HEK293 (cell line): ENCODE data around the gene OPHN1.

Source experiments
- CTCF ChIA-PET: fragments of 350-600 bp; formaldehyde crosslinking; extraction: SDS; loops from one replicate; lab custom pipeline; 2021; ENCODE audit warnings: antibody characterized with exemption; lab: Yijun Ruan, JAX
- POLR2A ChIA-PET: fragments of 300-600 bp; formaldehyde crosslinking; extraction: SDS; loops from one replicate; lab custom pipeline; 2020; ENCODE audit warnings: antibody characterized with exemption, inconsistent platforms; lab: Yijun Ruan, JAX
- H3K27ac ChIP-seq: fragments of 200-500 bp; sonication (Bioruptor generic); 2 replicates; pipeline ENCODE4 v1.5.1; 2014; ENCODE audit warnings: low read depth, low read length, control low read depth, inconsistent platforms; ENCODE audit errors: extremely low read depth
- H3K36me3 ChIP-seq, 2 experiments: fragments of 200-500 bp in 1 of 2; sonication (Bioruptor generic) in 1 of 2; 1 replicate in 1 of 2; 2 replicates in 1 of 2; pipeline ENCODE4 v1.5.1; 2014 to 2017; ENCODE audit warnings: inconsistent platforms in 2 of 2, low read length in 2 of 2; ENCODE audit not compliant: control insufficient read depth in 2 of 2, insufficient read depth in 1 of 2
- H3K4me1 ChIP-seq: fragments of 200-500 bp; sonication (Bioruptor generic); 2 replicates; pipeline ENCODE4 v1.5.1; 2014; ENCODE audit warnings: mild to moderate bottlenecking, low read length, inconsistent platforms; ENCODE audit not compliant: control insufficient read depth, insufficient read depth
- H3K4me3 ChIP-seq: 2 replicates; pipeline ENCODE4 v1.5.1; 2011; ENCODE audit warnings: low read depth, mild to moderate bottlenecking, control low read depth, low read length, moderate library complexity
- H3K9me3 ChIP-seq: fragments of 200-500 bp; sonication (Bioruptor generic); 2 replicates; pipeline ENCODE4 v1.5.1; 2014; ENCODE audit warnings: low read depth, low read length, inconsistent platforms; ENCODE audit not compliant: control insufficient read depth, insufficient read depth
- HIC1 ChIP-seq: fragments of 450-650 bp; formaldehyde crosslinking; IDR thresholded peaks from 2 replicates; pipeline ENCODE4 v1.5.1; 2016; ENCODE audit warnings: missing biosample characterization, missing genetic modification characterization
- KLF17 ChIP-seq: fragments of 450-650 bp; formaldehyde crosslinking; IDR thresholded peaks from 2 replicates; pipeline ENCODE4 v1.5.1; 2016; ENCODE audit warnings: missing biosample characterization, missing genetic modification characterization
- OSR2 ChIP-seq: fragments of 450-650 bp; formaldehyde crosslinking; IDR thresholded peaks from 2 replicates; pipeline ENCODE4 v1.5.1; 2016; ENCODE audit warnings: missing biosample characterization, missing genetic modification characterization
- PATZ1 ChIP-seq: fragments of 450-650 bp; formaldehyde crosslinking; IDR thresholded peaks from 2 replicates; pipeline ENCODE4 v1.5.1; 2016; ENCODE audit warnings: missing biosample characterization, missing genetic modification characterization
- SCRT2 ChIP-seq: fragments of 450-650 bp; formaldehyde crosslinking; IDR thresholded peaks from 2 replicates; pipeline ENCODE4 v1.5.1; 2016; ENCODE audit warnings: missing biosample characterization, missing genetic modification characterization
- SP7 ChIP-seq: fragments of 450-650 bp; formaldehyde crosslinking; IDR thresholded peaks from 2 replicates; pipeline ENCODE4 v1.5.1; 2016; ENCODE audit warnings: missing biosample characterization, missing genetic modification characterization
- WT1 ChIP-seq: fragments of 450-650 bp; formaldehyde crosslinking; IDR thresholded peaks from 2 replicates; pipeline ENCODE4 v1.5.1; 2016; ENCODE audit warnings: missing biosample characterization, missing genetic modification characterization
- ZNF223 ChIP-seq: fragments of 450-650 bp; formaldehyde crosslinking; IDR thresholded peaks from 2 replicates; pipeline ENCODE4 v1.5.1; 2016; ENCODE audit warnings: missing biosample characterization, missing genetic modification characterization
- ZNF302 ChIP-seq: fragments of 450-650 bp; formaldehyde crosslinking; IDR thresholded peaks from 2 replicates; pipeline ENCODE4 v1.5.1; 2016; ENCODE audit warnings: missing biosample characterization, missing genetic modification characterization, low read depth
- ZNF394 ChIP-seq: fragments of 450-650 bp; formaldehyde crosslinking; IDR thresholded peaks from 2 replicates; pipeline ENCODE4 v1.5.1; 2016; ENCODE audit warnings: missing biosample characterization, missing genetic modification characterization, mild to moderate bottlenecking, moderate library complexity, borderline replicate concordance
- ZNF629 ChIP-seq: fragments of 450-650 bp; formaldehyde crosslinking; IDR thresholded peaks from 2 replicates; pipeline ENCODE4 v1.5.1; 2017; ENCODE audit warnings: missing biosample characterization, missing genetic modification characterization
- TF ChIP-seq, protein P1 (sequence below): fragments of 450-650 bp; formaldehyde crosslinking; IDR thresholded peaks from 2 replicates; pipeline ENCODE4 v1.5.1; 2016; ENCODE audit warnings: missing biosample characterization, missing genetic modification characterization
- TF ChIP-seq, protein P2 (sequence below): fragments of 450-650 bp; formaldehyde crosslinking; IDR thresholded peaks from 2 replicates; pipeline ENCODE4 v1.5.1; 2016; ENCODE audit warnings: missing biosample characterization, missing genetic modification characterization

The OPHN1 gene

DNA sequence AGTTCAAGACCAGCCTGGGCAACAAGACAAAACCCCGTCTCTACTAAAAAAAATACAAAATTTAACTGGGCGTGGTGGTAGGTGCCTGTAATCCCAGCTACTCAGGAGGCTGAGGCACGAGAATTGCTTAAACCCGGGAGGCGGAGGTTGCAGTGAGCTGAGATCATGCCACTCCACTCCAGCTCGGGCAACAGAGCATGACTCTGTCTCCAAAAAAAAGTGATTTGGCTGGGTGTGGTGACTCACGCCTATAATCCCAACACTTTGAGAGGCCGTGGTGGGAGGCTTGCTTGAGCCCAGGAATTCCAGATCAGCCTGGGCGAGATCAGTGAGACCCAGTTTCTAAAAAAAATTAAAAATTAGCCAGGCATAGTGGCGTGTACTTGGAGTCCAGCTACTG lies 4.1 kb downstream of the OPHN1 start (continued):
- TF ChIP-seq HIC1 (tag by site-specific recombination) (peak; percentile 70; the same call in 1 of the 2 replicates), ZNF223 (tag by site-specific recombination) (no peak), OSR2 (tag by site-specific recombination) (peak; percentile 82), SP7 (tag by site-specific recombination) (peak; percentile 43; the same call in 1 of the 2 replicates), ZNF394 (tag by site-specific recombination) (peak; percentile 47; the same call in 1 of the 2 replicates), PATZ1 (tag by site-specific recombination) (0 out of 2 replicates have a peak, but pooled peaks have one; percentile 38), ZNF629 (tag by site-specific recombination) (peak; percentile 64)
- TF ChIP-seq, protein P1, sequence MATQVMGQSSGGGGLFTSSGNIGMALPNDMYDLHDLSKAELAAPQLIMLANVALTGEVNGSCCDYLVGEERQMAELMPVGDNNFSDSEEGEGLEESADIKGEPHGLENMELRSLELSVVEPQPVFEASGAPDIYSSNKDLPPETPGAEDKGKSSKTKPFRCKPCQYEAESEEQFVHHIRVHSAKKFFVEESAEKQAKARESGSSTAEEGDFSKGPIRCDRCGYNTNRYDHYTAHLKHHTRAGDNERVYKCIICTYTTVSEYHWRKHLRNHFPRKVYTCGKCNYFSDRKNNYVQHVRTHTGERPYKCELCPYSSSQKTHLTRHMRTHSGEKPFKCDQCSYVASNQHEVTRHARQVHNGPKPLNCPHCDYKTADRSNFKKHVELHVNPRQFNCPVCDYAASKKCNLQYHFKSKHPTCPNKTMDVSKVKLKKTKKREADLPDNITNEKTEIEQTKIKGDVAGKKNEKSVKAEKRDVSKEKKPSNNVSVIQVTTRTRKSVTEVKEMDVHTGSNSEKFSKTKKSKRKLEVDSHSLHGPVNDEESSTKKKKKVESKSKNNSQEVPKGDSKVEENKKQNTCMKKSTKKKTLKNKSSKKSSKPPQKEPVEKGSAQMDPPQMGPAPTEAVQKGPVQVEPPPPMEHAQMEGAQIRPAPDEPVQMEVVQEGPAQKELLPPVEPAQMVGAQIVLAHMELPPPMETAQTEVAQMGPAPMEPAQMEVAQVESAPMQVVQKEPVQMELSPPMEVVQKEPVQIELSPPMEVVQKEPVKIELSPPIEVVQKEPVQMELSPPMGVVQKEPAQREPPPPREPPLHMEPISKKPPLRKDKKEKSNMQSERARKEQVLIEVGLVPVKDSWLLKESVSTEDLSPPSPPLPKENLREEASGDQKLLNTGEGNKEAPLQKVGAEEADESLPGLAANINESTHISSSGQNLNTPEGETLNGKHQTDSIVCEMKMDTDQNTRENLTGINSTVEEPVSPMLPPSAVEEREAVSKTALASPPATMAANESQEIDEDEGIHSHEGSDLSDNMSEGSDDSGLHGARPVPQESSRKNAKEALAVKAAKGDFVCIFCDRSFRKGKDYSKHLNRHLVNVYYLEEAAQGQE: no peak

DNA sequence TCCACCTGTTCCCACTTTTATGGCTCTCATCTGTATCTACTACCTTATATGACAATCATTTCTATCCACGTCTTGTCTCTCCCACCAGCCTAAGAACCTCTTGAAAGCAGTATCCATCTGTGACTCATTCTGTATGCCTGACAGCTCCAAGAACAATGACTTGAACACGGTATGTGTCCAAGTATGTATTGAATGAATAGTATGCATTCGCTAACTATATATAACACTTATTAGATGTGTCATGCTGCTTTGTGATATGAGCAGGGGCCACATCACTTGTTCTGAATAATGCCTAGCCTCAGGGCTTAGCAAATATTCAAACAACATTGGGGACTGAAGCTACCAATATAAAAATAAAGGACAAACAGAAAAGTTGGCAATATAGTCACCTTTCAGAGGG lies 4.9 kb downstream of the OPHN1 start:
- POLR2A ChIA-PET: interaction anchor here (0.6 to 1.0 kb wide), 2 partner anchors 11 to 53 kb away, joined by 3 read pairs; no protein-coding TSS in a partner anchor
- no peak overlapping the region for H3K4me3 ChIP-seq
- peaks cover 2 to 3% of the 10 kb centered on the region in 2 experiments; a peak in 2 of 3 replicates for H3K36me3 ChIP-seq
- no peak overlapping the region for H3K27ac ChIP-seq
- no peaks in the 10 kb centered on the region for H3K9me3 ChIP-seq
- peaks cover 6% of the 10 kb centered on the region for H3K4me1 ChIP-seq
- TF ChIP-seq, protein P2, sequence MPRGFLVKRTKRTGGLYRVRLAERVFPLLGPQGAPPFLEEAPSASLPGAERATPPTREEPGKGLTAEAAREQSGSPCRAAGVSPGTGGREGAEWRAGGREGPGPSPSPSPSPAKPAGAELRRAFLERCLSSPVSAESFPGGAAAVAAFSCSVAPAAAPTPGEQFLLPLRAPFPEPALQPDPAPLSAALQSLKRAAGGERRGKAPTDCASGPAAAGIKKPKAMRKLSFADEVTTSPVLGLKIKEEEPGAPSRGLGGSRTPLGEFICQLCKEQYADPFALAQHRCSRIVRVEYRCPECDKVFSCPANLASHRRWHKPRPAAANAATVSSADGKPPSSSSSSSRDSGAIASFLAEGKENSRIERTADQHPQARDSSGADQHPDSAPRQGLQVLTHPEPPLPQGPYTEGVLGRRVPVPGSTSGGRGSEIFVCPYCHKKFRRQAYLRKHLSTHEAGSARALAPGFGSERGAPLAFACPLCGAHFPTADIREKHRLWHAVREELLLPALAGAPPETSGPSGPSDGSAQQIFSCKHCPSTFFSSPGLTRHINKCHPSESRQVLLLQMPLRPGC (tag by site-specific recombination): peak; percentile 46; the same call in 1 of the 2 replicates
- TF ChIP-seq WT1 (tag by site-specific recombination): no peak
- TF ChIP-seq ZNF629 (tag by site-specific recombination): 0 out of 2 replicates have a peak, but pooled peaks have one; percentile 33
- TF ChIP-seq ZNF302 (tag by site-specific recombination): no peak
- TF ChIP-seq SCRT2 (tag by site-specific recombination): peak; percentile 34; the same call in 1 of the 2 replicates
- no peak for TF ChIP-seq KLF17 (tag by site-specific recombination)
- CTCF ChIA-PET: interaction anchor here (1.1 kb wide), 1 partner anchor 20 kb away, joined by 4 read pairs; no protein-coding TSS in a partner anchor
